ENCODE results near the gene TULP4.

DNA sequence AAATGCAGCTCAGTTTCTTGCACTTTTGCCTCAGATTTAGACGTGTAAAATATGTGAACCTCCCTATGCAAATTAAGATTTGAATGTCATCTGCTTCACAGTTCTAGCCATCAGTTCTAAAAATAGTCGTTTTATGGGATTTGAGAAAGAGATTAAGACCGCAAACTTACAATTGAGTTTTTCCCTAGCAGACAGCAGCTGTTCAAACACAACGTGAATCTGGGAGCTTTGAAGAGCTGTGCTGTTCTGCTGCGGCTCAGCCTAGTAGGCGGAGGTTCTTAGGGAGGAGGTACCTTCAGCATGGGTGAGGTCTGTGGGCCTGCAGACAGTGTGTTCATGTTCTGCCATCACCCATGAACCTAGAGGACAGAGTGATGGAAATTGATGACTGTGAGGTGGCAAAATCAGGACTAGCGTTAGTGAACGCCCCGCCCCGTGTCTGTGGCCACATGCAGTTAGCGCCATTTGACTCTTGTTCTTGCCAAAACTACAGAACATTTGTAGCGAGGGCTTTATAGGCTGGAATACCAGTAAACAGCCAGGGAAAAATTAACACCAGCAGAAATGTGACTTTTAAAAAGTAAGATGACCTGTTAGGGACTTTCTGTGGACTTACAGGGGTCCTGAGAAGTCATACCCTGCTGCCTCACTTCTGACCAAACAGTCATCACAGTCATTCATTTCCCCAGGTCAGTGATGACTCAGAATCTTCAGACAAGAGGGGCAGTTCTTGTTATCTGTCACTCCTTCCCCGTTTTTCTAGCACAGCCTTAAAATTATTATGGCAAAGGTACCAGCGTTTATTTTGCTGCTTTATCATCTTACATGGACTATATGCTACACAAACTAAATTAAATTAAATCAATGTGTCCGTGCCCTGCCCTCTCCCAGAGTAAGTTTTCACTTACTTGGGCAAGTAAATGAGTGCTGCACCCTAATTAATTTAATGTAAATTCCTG, 163.4 kb downstream of the TULP4 start:
- TF ChIP-seq, protein P1, sequence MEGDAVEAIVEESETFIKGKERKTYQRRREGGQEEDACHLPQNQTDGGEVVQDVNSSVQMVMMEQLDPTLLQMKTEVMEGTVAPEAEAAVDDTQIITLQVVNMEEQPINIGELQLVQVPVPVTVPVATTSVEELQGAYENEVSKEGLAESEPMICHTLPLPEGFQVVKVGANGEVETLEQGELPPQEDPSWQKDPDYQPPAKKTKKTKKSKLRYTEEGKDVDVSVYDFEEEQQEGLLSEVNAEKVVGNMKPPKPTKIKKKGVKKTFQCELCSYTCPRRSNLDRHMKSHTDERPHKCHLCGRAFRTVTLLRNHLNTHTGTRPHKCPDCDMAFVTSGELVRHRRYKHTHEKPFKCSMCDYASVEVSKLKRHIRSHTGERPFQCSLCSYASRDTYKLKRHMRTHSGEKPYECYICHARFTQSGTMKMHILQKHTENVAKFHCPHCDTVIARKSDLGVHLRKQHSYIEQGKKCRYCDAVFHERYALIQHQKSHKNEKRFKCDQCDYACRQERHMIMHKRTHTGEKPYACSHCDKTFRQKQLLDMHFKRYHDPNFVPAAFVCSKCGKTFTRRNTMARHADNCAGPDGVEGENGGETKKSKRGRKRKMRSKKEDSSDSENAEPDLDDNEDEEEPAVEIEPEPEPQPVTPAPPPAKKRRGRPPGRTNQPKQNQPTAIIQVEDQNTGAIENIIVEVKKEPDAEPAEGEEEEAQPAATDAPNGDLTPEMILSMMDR (IDR thresholded peaks at IDR 0.05 in 8 of 11, conservative IDR thresholded peaks at IDR 0.05 in 3 of 11) = no peak
- TF ChIP-seq POLR2AphosphoS5 (IDR thresholded peaks at IDR 0.05) (no peak), POLR2A (IDR thresholded peaks at IDR 0.05) (no peak)
